Activated T-helper 17 cell treated with anti-CD3 and anti-CD28 coated beads, Interleukin-2, amount 50 U/mL, for 72 hours (primary cell): Measurements from ENCODE around the gene CROCC2. TPM values are rescaled to one million over a fixed set of nuclear protein-coding genes. Genes with fewer than 3 reads are reported as not detected.

Experiments
- ATAC-seq: fragments of 150-1000 bp; cut with Tn5 transposase; replicated peaks from 2 replicates; pipeline ENCODE4 v1.10.0; 2021; ENCODE audit warnings: mild to moderate bottlenecking, moderate library complexity
- H3K27ac Mint-ChIP-seq: one replicate; pipeline ENCODE4 v1.8.0; 2022; ENCODE audit warnings: mixed read lengths
- H3K27me3 Mint-ChIP-seq: one replicate; pipeline ENCODE4 v1.8.0; 2022; ENCODE audit warnings: mixed read lengths
- H3K36me3 Mint-ChIP-seq: one replicate; pipeline ENCODE4 v1.8.0; 2022; ENCODE audit warnings: low read depth, mild to moderate bottlenecking, mixed read lengths
- H3K4me1 Mint-ChIP-seq: one replicate; pipeline ENCODE4 v1.8.0; 2022; ENCODE audit warnings: mixed read lengths
- H3K4me3 Mint-ChIP-seq: one replicate; pipeline ENCODE4 v1.8.0; 2022; ENCODE audit warnings: mild to moderate bottlenecking, mixed read lengths
- H3K9me3 Mint-ChIP-seq: one replicate; pipeline ENCODE4 v1.8.0; 2022; ENCODE audit warnings: mixed read lengths
- total RNA-seq, 2 donors: library from RNA; stranded (reverse); gene quantifications; one replicate each; pipeline ENCODE4 v1.2.3, GENCODE V29; 2022

Gene CROCC2
- total RNA-seq, 2 donors from 2014 or later, result not detected

DNA sequence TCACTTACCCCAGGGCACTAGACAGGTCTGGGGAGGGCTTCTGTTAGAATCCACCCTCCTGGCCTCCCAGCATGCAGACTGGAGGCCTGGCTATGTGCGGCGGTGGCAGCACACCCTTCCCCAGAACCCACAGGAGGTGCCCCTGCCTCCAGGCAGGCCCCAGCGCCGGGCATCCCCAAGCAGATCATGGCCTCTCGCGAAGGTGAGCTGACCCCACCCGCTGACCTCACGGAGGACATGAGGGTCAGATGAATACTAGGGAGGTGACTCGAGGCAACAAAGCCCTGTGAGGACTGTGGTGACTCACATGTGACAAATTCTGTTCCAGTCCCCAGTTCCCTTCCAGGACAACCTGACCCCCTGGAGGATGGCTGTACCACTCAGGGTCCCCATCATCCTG, 12.1 kb upstream of the CROCC2 start:
- no peaks in the 10 kb centered on the region for H3K4me1 Mint-ChIP-seq
- ATAC-seq, result no peak
- H3K36me3 Mint-ChIP-seq, result no peaks in the 10 kb centered on the region
- H3K27me3 Mint-ChIP-seq, result no peaks in the 10 kb centered on the region
- H3K9me3 Mint-ChIP-seq, result no peaks in the 10 kb centered on the region
- no peak overlapping the region for H3K4me3 Mint-ChIP-seq
- no peak overlapping the region for H3K27ac Mint-ChIP-seq

- no peaks in the 10 kb centered on the region for H3K4me1 Mint-ChIP-seq
- no peaks in the 10 kb centered on the region for H3K9me3 Mint-ChIP-seq
- H3K27ac Mint-ChIP-seq, result no peak overlapping the region
- no peaks in the 10 kb centered on the region for H3K27me3 Mint-ChIP-seq
- no peak overlapping the region for H3K4me3 Mint-ChIP-seq
- no peaks in the 10 kb centered on the region for H3K36me3 Mint-ChIP-seq
- no peak for ATAC-seq
Measured at GRCh38 chr2:240894836-240895558, 11.1 kb upstream of the CROCC2 start.

DNA sequence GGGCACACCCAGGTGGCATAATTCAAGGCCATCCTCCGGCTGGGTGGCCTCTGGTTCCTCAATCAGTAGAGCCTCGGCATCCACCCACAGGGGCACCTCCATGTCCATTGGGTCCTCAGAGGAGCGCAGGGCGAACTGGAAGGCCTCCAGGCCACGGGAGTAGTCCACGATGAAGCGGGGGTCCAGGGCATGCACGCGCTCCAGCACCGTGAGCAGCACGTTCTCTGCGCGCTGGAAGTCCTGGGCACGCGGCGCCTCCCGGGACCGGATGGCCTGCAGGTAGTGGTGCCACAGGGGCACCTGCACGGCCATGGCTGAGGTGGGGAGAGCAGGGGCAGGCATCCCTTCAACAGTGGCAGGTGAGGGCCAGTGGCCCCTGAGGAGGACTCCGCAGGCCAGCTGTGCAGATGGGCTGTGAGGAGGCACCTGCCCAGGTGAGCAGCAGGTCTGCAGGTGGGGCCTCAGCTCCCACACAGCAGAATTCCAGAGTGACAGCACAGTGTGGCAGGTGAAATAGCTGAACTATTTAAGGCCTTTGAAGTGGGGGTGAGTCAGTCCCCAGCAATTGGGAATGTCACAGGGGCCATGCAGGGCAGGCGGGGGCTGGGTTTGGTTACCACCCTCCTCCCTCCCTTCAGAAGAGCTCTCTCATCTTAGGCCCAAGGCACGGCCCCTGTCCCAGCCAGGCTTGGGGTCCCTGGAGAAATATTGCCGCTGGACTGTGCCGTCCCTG, 10.3 kb upstream of the CROCC2 start, which contains the start of gene MAB21L4:
TSS of gene MAB21L4 (minus strand) at position 501 of the 733 bp plus-strand sequence. CDS start at position 342, 159 bp downstream.
- no peaks in the 10 kb centered on the region for H3K4me1 Mint-ChIP-seq
- no peak for ATAC-seq
- no peaks in the 10 kb centered on the region for H3K9me3 Mint-ChIP-seq
- H3K36me3 Mint-ChIP-seq, result no peaks in the 10 kb centered on the region
- H3K27me3 Mint-ChIP-seq, result peaks cover 3% of the 10 kb centered on the region
- H3K27ac Mint-ChIP-seq, result no peak within 1 kb of the TSS
- H3K4me3 Mint-ChIP-seq, result no peak within 1 kb of the TSS

DNA sequence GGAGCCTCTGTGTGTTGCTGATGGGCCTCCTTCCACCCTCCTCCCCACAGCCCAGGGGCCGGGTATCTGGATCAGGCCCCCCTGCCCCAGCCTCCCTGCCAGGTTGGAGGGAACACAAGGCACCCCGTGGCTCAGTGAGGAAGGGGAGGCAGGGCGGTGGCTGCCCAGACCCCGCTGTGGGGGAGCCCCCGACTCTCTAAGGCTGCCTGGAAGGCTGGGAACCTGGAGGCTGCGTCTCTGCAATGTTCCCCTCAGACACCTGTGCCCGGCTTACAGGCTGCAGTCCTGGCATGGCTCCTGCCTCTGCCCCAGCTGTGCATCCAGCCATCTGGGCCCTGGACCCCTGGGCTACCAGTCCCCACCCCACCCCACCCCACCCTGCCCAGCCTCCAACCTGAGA, 9.7 kb upstream of the CROCC2 start:
- Mint-ChIP-seq H3K27ac (no peak overlapping the region), H3K9me3 (no peaks in the 10 kb centered on the region), H3K4me3 (no peak overlapping the region), H3K27me3 (peaks cover 5% of the 10 kb centered on the region), H3K4me1 (no peaks in the 10 kb centered on the region), H3K36me3 (no peaks in the 10 kb centered on the region)
- ATAC-seq, result no peak

DNA sequence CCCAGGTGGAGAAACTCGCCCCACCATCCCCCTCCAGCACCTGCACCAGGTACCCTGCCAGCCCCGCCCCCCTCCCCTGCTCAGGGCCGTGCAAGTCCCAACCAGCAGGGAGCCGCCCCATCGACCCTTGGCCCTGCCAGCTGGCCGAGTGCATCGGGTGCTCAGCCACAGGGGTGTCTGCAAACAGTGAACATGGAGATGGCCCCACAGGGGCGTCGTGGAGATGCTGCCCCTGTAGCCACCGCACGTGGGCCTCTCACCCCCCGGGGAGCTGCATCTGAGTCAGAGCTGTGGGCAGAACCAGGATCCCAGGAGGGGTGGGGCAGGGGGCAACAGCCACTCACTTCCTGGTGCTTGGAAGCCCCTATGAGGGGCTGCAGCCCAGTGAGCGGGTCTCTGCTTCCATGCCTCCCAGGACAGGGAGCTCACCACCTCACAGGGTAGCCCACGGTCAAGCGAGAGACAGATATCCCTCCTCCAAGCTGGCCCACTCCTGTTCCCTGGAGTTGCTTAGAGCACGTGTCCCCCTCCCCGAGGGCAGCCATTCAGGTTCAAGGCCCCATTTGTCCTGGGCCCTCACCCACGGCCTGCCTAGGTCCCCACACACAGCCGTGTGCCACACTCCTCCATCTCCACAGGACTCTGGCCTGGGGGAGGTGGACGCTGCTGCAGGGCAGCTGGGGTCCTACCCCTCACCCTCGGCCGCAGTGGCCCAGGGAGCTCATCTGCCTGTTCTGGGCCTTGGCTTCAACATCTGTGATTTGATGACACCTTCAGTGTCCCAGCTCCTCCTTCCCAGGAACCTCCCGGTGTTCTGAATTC, 9.1 kb upstream of the CROCC2 start:
- no peak overlapping the region for H3K4me3 Mint-ChIP-seq
- no peaks in the 10 kb centered on the region for H3K9me3 Mint-ChIP-seq
- no peak overlapping the region for H3K27ac Mint-ChIP-seq
- peaks cover 5% of the 10 kb centered on the region for H3K27me3 Mint-ChIP-seq
- ATAC-seq, result no peak
- no peaks in the 10 kb centered on the region for H3K36me3 Mint-ChIP-seq
- no peaks in the 10 kb centered on the region for H3K4me1 Mint-ChIP-seq

- H3K27ac Mint-ChIP-seq, result no peak overlapping the region
- ATAC-seq, result no peak
Measured at GRCh38 chr2:240898108-240898730, 7.9 kb upstream of the CROCC2 start.

GRCh38 chr2:240898731-240899467, 7.2 kb upstream of the CROCC2 start:
- H3K27ac Mint-ChIP-seq, result no peak overlapping the region
- H3K4me3 Mint-ChIP-seq, result no peak overlapping the region
- peaks cover 5% of the 10 kb centered on the region for H3K27me3 Mint-ChIP-seq
- no peak for ATAC-seq
- H3K4me1 Mint-ChIP-seq, result no peaks in the 10 kb centered on the region
- no peaks in the 10 kb centered on the region for H3K9me3 Mint-ChIP-seq
- H3K36me3 Mint-ChIP-seq, result no peaks in the 10 kb centered on the region

More at GRCh38 chr2:240898108-240898730, 7.9 kb upstream of the CROCC2 start:
- H3K27me3 Mint-ChIP-seq, result peaks cover 5% of the 10 kb centered on the region
- H3K36me3 Mint-ChIP-seq, result no peaks in the 10 kb centered on the region
- H3K9me3 Mint-ChIP-seq, result no peaks in the 10 kb centered on the region
- no peaks in the 10 kb centered on the region for H3K4me1 Mint-ChIP-seq
- H3K4me3 Mint-ChIP-seq, result no peak overlapping the region

GRCh38 chr2:240899468-240899865, 6.7 kb upstream of the CROCC2 start:
- Mint-ChIP-seq H3K27ac (no peak overlapping the region), H3K27me3 (peaks cover 5% of the 10 kb centered on the region), H3K9me3 (no peaks in the 10 kb centered on the region), H3K36me3 (no peaks in the 10 kb centered on the region), H3K4me1 (no peaks in the 10 kb centered on the region), H3K4me3 (no peak overlapping the region)
- ATAC-seq, result no peak

DNA sequence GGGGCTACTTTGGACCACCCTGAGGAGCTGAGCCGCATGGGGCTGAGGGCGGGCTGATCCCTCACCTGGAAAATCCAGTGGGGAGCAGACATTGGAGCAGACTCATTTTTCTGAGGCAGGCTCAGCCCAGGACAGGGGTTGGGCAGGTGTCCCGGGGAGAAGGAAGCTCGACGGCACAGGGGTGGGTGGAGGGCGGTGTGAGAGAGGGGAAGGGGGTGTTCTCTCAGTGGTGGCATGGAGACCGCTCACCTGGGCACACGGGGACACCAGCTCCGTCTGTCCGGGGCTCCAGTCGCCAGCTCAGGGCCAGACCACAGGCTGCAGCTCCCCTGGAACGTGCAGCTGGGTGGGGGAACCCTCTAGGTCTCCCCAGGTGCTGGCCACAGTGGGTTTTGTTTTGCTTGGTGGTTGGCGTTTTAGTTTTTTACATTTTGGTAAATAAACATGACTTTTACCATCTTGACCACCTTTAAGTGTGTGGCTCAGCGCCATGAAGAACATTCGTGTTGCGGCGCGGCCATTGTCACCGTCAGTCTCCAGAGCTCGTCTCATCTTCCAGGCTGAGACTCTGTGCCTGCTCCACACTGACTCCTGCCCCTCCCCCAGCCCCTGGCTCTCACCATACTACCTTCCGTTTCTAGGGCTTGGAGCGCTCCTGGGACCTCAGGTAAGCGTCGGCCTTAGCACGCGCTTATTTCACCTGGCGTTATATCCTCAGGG, 5.8 kb upstream of the CROCC2 start:
- H3K9me3 Mint-ChIP-seq, result no peaks in the 10 kb centered on the region

GRCh38 chr2:240901986-240902614, 4.0 kb upstream of the CROCC2 start:
- H3K36me3 Mint-ChIP-seq, result no peaks in the 10 kb centered on the region
- no peak overlapping the region for H3K27ac Mint-ChIP-seq
- no peaks in the 10 kb centered on the region for H3K9me3 Mint-ChIP-seq
- H3K27me3 Mint-ChIP-seq, result peaks cover 5% of the 10 kb centered on the region
- no peaks in the 10 kb centered on the region for H3K4me1 Mint-ChIP-seq
- no peak for ATAC-seq
- no peak overlapping the region for H3K4me3 Mint-ChIP-seq

More for the DNA sequence above, 5.8 kb upstream of the CROCC2 start:
- no peaks in the 10 kb centered on the region for H3K4me1 Mint-ChIP-seq
- no peak overlapping the region for H3K27ac Mint-ChIP-seq
- peaks cover 5% of the 10 kb centered on the region for H3K27me3 Mint-ChIP-seq
- H3K4me3 Mint-ChIP-seq, result no peak overlapping the region
- ATAC-seq, result no peak
- no peaks in the 10 kb centered on the region for H3K36me3 Mint-ChIP-seq

- no peaks in the 10 kb centered on the region for H3K9me3 Mint-ChIP-seq
- H3K4me3 Mint-ChIP-seq, result no peak overlapping the region
- H3K27me3 Mint-ChIP-seq, result peaks cover 5% of the 10 kb centered on the region
- H3K27ac Mint-ChIP-seq, result no peak overlapping the region
- H3K4me1 Mint-ChIP-seq, result no peaks in the 10 kb centered on the region
- ATAC-seq, result no peak
- H3K36me3 Mint-ChIP-seq, result no peaks in the 10 kb centered on the region
Measured at GRCh38 chr2:240902615-240903041, 3.5 kb upstream of the CROCC2 start.

DNA sequence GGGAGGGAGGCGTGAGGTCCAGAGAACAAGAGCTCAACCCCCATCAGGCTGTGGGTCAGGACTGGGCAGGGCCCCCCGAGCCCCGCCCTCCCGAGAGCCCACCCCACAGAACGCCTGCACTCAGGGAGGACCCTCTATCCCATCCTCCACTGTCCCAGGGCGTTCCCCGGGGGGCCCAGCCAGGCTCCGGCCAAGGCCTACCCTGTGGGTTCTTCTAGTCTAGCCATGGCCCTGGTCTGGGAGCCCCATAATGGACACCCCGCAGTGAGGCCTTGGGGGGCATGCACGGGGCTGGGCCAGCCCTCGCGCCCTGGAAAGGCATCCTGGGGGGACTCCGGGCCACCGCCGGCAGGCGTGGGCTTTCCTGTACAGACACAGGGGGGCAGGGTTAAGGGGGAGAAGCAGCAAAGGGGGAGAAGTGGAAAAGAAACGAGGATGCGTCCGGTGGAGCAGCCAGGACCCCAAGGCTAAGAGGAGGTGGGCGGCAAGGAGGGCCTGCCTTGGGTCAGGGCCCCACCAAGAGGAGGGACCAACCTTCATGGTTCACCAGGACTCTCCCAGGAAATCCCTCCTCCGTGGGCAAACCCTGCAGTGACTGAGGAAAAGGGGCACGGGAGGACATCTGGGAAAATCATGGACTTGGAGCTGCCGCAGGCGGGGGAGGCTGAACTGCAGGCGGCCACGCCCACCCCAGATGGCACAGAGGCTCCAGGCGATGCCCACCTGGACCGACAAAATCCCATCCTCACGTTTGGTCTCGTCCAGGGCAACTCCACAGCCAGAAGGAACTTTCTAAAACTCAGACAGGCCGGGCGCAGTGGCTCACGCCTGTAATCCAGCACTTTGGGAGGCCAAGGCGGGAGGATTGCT, 2.7 kb upstream of the CROCC2 start:
- H3K36me3 Mint-ChIP-seq, result no peaks in the 10 kb centered on the region
- H3K9me3 Mint-ChIP-seq, result no peaks in the 10 kb centered on the region
- no peak overlapping the region for H3K27ac Mint-ChIP-seq
- no peak overlapping the region for H3K4me3 Mint-ChIP-seq
- peaks cover 5% of the 10 kb centered on the region for H3K27me3 Mint-ChIP-seq
- H3K4me1 Mint-ChIP-seq, result no peaks in the 10 kb centered on the region
- ATAC-seq, result no peak
